Epidermal melanocyte (primary cell): ENCODE data around the gene GNAZ.

Experiments used
- DNase-seq: peaks from one replicate; pipeline ENCODE4 v3.0.0; 2011; ENCODE audit warnings: low spot score; ENCODE audit not compliant: insufficient read length

GNAZ gene

DNA sequence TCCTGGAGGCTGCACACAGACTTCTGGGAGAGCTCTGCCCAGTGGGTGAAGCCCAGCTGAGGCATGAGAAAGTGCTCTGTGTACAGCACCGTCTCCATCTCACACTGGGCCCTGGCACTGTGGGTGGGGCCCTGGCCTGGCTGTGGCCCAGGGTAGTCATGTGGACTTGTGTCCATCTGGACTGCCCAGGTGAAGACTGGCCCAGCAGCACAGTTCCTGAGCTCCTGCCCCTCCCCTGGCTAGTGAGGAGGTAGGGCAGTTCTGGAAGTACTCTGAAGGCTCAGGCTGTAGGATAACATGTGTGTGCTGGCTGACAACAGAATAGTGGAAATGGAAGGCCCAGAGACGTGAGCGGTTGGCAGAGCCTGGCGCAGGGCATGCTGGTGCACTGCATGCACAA is 36.0 kb downstream of the GNAZ start:
- DNase-seq = no peak

DNA sequence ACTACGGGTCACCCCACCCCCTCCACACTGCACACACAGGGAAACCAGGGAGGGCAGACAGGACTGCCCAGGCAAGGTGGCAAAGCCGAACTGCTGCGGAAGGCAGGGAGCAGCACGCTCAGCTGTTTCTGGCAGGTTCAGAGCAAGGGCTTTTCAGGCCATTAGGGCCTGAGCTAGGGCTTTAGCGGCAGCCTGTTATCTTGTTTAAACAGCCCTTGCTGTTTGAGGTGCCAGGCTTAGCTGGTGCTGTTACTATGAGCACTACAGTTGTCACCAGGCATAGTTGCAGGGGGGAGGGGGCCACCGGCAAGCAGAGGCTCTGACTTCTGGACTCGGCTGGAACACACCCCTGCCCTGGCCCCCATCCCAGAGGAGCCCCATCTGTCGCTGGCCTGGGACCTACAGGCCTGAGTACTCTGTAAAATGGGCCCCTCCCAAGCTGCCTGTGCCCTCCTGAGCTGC is 36.6 kb downstream of the GNAZ start:
- DNase-seq = no peak

DNA sequence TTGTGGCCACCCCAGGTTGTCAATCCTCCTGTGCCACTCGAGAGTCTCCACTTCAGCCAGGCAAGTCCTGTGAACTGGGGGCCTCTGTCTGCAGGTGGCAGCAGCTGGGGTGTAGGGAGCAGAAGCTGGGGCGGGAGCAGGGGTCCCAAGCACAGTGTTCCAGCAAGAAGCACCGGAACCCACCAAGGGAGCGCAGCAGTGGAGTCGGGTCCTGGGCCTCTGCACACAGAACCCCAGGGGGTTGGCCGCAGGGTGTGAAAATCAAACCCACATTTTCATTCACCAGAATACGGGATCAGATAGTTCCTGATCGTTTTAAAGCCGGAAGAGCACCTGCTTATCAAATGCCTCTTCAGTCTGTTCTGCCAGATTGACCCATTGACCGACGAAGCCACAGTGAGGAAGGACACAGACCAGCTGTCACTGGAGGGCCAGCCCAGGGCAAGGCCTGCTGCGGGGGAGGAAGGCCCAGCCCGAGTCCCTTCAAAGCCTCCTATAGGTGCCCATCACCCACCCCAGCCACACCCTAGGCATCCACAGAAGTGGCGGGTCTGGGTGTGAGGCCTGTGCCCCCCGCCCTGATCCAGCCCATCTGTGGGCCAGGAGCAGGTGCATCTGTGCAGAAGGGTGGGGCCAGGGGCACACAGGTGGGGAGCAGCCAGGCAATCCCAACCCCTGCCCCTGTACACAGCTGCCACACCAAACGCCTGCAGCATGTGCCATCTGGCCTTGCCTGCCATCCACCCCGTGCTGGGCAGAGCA is 37.3 kb downstream of the GNAZ start:
- no peak for DNase-seq

DNA sequence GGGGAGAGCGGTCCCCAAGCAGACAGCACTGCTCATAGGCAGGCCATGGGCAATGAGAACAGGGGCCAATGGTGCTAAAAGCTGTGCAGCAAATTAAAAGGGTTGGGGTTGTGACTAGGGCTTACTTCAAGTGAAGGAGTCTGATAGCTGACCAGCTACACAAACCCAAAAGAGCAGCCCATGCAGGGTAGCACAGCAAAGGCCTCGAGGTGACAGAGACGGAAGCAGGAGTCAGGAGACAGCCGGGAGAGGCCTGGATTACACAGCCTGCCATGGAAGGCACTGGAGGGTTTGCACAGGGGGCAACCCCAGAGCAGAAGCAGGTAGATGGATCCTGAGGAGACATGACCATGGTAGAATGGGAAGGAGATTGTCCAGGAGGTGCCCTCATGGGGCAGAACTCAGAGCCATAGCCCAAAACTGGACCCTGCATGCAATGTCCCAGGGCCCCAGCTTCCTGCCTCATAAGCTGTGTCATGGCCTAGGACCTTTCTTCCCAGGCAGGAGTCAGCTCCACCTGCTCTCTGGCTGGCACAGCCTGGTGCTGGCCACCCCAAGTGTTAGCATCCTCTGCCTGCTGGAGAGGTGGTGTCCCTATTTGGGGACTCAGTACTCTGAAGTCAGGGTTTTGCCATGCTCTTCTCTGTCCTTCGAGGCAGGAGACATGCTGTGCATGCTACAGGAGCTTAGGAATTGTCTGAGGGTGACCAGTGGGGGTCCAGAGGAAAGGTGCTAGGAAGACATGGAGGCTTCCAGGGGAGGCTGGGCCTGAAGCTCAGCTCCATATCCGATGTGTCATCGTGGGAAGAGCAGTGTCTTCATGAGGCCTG is 38.1 kb downstream of the GNAZ start:
- no peak for DNase-seq

DNA sequence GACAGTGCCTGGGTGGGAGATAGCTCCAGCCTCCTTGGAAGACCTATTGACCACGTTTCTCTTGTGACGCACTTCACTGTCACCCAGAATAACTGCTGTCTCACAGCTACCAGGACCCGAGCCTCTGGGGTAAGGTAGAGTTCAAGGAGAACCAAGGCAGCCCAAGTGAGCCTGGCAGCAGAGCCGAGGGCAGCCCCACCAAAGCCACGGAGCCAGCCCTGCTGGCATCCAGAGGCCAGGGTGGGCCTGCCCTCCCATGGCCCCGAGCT is 38.7 kb downstream of the GNAZ start:
- DNase-seq = no peak

DNA sequence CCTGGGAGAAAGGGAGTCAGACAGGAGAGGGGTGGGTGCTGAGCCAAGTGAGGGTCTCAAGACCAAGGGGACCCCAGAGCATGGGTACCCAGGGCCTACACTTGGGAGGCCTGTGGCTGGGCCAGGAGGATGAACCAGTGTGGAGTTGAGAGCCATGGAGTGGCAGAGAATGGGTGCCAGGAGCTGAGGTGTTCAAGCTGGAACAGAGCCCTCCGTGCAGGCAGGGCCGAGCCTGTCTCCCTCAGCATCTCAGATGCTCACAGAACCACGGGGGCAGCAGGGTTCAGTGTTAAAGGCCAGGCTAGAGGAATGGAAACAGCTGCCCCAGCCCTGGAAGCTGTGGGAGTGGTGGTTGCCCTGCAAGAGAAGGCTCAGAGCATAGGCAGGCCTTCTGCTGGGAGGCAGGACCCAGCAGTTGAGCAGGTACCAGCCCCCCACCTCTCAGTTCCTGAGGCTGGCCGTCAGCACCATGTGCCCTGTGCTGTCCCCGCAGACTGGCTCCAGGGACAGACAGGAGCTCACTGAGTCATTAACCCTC is 39.2 kb downstream of the GNAZ start:
- no peak for DNase-seq

DNA sequence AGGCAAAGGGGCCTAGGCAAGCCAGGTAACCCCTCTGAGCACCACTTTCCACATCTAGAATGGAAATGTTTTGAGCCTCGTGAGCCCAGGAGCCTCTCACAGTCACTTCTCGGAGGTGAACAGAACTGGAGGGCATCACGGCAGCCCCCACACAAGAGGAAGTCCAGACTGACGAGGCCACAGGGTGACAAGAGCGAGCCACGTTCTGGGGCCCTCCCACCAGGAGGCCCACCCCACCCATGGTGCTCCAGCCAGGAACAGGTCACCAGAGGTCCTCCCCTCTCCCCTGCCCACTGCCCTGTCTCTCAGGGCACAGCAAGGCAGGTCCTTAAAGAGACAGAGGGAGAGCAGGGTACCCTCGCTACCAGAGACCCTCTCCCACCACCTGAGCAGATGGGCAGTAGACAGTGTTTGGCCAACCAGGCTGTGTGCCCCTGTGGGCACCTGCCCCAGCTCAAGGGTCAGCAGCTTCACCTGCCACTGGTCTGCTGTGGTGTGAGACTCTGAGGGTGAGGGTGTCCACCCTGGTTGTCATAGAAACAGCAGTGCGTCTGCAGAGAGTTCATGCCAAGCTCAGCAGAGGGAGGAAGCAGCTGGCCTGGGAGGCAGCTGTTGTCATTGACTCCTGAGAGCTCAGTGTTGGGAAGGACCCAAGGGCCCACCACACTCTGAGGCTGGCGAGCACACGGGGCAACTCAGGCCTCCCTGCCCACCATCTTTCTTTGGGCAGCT is 40.0 kb downstream of the GNAZ start:
- no peak for DNase-seq

DNA sequence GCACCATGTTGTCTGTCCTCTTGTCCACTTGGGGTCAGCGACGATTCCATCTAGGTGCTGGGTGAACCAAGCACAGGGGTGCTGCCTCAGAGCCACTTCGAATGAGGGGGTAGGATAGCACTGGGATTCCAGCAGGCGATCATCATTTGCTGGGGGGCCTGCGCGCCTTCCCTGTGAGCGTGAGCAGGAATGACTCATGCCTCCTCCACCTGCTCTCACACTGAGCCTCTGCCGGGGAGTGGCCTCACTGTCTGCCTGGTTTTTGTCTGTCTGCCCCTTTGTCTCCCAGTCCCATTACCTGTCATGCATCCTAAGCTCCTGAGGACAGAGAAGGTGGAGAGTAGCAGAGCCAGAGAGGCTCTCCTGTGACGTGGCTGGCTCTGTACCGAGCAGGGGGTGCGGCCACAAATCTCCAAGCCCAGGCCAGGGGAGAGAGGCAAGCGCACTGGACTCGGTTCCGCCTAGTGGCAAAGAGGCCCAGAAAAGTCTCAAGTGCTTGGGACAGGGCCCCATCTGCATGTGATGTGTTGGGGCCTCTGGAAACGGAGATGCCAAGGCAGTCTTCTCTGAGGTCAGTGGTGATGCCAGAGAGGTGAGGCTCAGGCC is 40.7 kb downstream of the GNAZ start:
- no peak for DNase-seq

DNA sequence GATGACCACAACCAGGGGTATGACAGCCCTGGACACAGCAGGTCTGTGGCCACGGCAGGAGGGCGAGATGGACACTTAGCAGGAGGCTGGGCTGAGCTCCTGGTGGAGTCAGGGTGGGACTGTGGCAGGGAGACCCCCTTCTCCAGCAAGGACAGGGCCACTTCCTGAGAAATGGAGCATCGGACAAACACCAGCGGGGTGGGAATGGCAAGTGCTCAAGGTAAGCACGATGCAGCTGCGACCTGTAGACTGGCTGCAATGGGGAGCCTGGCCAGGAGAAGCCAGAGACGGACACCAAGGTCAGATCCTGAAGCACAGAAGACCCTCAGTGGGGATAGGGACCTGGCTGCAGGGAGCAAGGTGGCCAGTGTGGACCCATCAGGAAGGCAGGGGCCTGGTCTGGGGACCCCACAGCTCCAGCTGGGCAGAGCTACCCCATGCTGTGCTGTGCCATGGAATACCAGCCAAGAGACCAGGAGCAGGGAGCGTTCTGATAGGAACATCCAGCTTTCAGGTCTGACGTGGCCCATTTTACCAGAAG is 42.2 kb downstream of the GNAZ start:
- no peak for DNase-seq

DNA sequence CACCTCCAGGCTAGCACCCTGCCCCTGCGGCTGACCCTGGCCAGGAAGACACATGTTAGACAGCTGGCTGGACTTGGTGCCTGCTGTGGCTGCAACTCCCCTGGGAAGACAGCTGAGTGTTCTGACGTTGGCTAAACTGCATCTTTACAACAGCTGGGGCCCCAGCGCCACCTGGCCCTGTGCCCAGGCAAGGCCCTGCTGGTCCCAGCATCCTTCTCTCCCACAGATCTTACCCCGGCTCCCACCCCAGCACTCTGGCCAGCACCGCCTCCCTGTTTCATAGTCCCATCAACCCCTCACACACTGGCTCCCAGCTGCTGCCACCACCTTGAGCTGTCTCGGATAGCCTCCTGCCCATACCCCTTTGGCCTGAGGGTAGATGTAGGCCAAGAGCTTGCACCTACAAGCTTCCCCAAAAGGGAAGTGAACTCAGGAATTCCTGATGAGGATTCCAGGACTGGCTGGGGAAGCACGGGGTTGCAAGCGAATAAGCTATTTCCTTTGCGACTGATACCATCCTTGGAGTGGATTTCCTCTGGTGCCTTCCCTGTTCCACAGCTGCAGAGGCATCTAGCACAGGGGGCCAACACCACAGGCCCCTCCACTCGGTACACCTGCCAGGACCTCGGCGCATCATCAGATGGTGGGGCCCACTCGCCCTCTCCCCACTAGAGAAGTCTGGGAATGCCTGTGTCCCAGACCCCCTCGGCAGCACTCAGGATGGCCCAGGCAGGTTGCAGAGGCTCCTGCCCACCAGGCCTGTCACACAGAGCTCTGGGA is 42.9 kb downstream of the GNAZ start:
- DNase-seq = no peak

DNA sequence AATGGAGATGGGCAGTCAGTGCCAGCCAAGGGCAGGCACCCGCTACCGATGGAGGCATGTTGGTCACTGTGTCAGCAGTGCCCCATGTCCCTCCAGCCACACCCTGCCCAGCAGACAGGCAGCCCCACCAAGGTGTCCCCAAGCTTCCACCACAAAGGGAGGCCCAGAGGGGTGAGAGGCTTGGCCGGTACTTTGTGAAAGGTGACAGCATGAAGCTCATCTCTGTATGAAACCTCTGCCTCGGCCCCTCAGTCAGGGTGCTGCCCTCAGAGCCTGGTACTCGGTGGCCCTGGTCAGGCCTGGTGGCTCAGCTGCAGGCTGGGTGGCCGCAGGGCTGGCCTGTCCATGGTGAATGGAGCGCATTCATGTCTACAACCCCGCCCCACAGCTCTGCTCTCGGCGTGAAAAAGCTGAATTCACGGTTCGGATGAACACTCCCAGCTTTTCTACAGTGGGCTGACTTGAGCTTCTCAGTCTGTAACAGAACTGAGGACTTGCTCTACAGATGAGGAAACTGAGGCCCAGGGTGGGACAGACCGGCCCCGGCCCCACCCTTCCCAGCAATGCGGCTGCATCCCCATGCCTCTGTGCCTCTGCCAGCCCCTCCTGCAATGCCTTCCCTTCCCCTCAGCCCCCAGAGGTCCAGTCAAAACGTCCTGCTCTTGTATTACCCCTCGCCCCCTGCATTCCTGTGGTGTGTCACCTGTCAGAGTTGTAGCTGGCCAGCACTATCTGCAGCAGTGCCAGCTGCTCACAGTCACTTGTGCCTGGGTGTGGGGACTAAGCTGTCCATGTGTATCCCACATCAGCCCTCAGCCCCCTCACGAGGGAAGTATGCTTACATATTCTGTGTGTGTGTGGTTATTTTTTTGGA is 43.8 kb downstream of the GNAZ start:
- DNase-seq = no peak

DNA sequence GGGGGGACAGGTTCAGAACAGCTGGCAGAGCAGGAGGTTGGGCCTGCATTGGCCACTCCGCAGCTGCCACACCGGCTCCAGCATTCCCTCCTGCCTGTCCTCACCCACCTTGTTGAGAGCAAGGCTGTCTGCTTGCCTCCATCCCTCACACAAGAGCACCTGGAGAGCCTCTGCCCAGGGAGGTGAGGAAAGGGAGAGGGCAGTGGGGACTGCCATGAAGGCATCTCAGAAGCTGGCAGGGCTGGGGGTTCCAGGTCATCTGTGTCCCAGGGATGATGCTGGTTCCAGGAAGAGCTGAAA is 44.4 kb downstream of the GNAZ start:
- DNase-seq = no peak

DNA sequence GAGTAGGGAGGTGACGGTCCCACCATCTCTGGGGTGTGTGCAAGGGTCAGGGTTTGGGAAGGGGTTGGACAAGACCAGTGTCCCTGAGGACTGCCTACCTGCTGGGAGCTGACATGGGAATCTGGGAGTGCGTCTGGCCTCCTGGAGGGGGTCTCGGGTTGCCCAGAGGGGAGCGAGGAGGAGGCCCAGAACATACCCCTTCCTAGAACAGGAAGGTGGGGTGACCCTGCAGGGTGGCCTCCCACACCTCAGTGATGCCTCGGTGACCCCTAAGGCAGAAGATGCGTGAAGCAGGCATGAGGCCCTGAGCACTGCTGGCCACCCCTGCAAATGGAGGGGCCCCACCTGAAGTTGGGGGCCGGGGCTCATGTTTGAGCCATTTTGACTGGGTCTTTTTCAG is 45.0 kb downstream of the GNAZ start:
- DNase-seq = no peak

DNA sequence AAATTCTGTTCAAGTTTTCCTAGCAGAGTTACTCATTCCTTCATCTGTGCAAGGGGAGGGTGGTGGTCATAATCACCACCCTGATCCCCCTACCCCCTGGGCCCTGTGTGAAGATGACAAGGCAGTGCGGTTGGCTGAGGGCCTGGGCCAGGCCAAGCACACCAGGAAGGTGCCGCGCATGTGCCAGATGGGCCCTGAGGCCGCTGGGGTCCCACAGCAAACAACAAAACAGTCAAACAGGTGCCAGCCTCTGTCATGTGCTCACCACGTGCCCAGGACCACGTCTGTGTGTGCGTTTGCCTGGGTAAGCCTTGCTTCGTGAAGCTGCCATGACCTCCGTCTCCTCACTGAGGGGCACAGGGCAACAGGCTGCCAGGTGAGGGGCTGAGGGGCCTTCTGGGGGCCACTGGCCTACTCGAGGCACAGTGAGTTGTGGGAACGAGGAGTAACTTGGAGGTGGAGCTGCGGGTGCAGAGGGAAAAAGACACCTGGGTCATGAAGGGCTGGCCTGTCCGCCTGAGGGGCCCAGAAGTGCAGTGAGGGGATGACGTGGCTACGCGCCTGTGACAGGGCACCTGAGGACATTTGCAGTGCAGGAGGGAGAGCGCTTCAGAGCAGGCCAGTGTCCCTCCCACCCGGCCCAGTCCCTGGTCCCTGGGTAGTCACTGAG is 45.6 kb downstream of the GNAZ start:
- DNase-seq = no peak

DNA sequence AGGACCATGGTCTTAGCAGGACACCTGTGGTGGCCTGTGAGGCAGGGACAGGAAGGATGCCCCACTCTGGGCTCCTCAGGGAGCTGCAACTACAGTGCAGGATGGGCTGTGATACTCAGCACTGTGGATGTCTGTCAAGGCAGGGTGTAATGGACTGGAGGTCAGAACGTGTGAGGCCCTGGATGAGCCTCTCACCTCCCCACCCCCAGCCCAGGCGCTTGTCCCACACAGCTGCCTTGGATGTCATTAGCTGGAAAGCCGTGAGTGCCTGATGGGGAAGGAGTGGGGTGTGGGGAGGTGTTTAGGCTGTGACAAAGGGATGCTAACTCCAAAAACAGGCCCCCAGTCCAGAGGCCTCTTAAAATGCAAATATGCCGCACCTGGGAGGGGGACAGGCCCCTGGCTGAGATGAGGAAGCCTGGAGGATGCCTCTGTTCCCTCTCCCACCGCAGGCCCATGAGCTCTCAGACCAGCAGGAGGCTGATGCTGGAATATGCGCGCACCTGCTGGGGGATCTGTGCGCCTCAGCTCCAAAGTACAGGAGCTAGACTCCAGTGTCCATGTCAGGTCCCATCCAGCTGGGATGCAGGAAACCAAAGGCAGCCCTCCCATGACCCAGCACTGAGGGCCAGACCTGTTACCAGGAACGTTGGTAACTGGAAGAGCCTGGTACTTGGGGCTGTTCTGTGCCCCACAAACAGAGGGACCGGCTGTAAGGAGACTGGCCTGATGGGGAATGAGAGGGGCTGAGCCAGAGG is 46.4 kb downstream of the GNAZ start:
- DNase-seq = no peak

DNA sequence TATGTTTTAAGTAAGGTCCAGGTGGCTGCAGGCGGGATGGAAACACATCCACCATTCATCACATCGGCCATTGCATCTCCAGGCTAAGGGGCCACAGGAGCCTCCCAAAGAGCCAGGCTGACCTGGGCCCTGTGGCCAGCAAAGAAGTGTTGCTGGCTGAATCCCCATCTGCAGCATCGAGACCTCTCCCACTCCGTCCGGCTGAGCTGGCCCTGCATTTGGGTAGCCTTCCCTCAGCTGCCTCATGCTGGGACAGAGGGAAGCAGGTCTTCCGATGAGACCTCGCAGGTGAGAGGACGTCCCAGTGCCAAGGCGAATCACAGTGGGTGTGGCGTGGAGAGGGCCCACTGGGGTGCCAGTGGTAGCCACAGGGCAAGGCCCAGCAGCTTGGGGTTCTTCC is 47.0 kb downstream of the GNAZ start:
- no peak for DNase-seq

DNA sequence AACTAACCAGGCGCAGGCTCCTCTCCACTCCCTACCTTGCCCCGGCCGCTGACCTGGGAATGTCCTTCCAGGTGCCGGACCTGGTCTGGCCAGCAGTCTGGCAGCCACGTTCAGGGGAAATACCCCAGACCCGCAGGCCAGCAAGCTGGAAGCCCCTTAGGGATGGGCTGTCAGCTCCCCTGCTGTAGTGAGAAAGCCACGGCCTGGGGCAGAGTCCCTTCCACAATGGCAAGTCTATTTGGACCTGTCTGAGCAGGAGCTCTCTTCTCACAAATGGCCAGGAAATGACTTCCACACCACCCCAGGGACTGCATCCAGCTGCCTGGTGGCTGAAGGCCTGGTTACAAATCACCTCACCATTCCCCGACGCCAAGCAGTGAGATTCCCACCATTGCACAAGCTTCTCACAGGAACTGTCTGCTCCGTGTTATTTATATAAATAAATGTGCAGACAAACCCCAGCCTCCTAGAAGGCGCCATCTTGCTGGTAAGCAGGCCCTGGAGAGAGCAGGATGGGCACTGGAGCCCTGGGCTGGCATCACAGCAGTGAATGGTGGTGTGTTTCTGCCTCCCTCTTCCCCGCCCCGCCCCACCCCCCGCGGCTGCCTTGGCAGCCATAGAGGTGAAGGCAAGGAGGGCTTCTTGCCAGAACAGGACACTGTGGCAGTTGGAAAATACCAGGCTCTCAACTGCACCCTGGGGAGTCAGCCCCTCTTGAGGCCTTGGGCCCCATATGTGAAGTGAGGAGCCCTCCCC is 47.8 kb downstream of the GNAZ start:
- no peak for DNase-seq
